Gastroesophageal sphincter (tissue), 3 donors: ENCODE data around the gene GALNT17.

Experiments
- CTCF ChIP-seq, 4 experiments: fragments of 200-600 bp in 2 of 4; fragments of 450-650 bp in 2 of 4; sonication (generic) in 1 of 4; IDR thresholded peaks; one replicate each; pipeline ENCODE4 v1.5.1; 2017 to 2019; ENCODE audit warnings: antibody characterized with exemption in 4 of 4, mild to moderate bottlenecking in 2 of 4, moderate library complexity in 2 of 4
- EP300 ChIP-seq: sonication (generic); formaldehyde crosslinking; IDR thresholded peaks from one replicate; pipeline ENCODE4 v1.6.1; 2017; ENCODE audit warnings: antibody characterized with exemption, mild to moderate bottlenecking
- POLR2A ChIP-seq, 2 donors: fragments of 450-650 bp; IDR thresholded peaks; one replicate each; pipeline ENCODE4 v1.6.1; 2017; ENCODE audit warnings: antibody characterized with exemption in 2 of 2, mild to moderate bottlenecking in 2 of 2, moderate library complexity in 1 of 2

- TF ChIP-seq POLR2A (IDR thresholded peaks at IDR 0.05) (no peak), CTCF (IDR thresholded peaks at IDR 0.05) (no peak), EP300 (peak; percentile 49)
Measured at GRCh38 chr7:71221549-71221948, 89.6 kb downstream of the GALNT17 start.
